Fibroblast of skin of scalp (primary cell): ENCODE data around the gene TAF4.
"Not testable (repeated sequence)": the region's sequence is repeated elsewhere in the genome, so short reads cannot be mapped to it uniquely, and the experiment has no call there.

Experiments used
- DNase-seq: peaks from one replicate; pipeline ENCODE4 v3.0.0-alpha.2; 2013

TAF4 gene

GRCh38 chr20:62056975-62057374 lies 8.7 kb downstream of the TAF4 start:
- DNase-seq = no peak

GRCh38 chr20:62056377-62056776 lies 9.3 kb downstream of the TAF4 start:
- DNase-seq = no peak

- DNase-seq = not testable (repeated sequence)
Observed at GRCh38 chr20:62055862-62056115, 9.9 kb downstream of the TAF4 start.

- DNase-seq = no peak
Observed at GRCh38 chr20:62055106-62055861, 10.4 kb downstream of the TAF4 start.

GRCh38 chr20:62054451-62054953 lies 11.2 kb downstream of the TAF4 start:
- DNase-seq = no peak

- no peak for DNase-seq
Observed at GRCh38 chr20:62053465-62054196, 12.1 kb downstream of the TAF4 start.

- DNase-seq = no peak
Observed at GRCh38 chr20:62052842-62053464, 12.7 kb downstream of the TAF4 start.

GRCh38 chr20:62052336-62052841 lies 13.3 kb downstream of the TAF4 start:
- no peak for DNase-seq

- no peak for DNase-seq
Observed at GRCh38 chr20:62051546-62052255, 14.0 kb downstream of the TAF4 start.

GRCh38 chr20:62051144-62051543 lies 14.5 kb downstream of the TAF4 start:
- no peak for DNase-seq

GRCh38 chr20:62050166-62051120 lies 15.2 kb downstream of the TAF4 start:
- DNase-seq = no peak

GRCh38 chr20:62049342-62050165 lies 16.1 kb downstream of the TAF4 start:
- DNase-seq = no peak

- DNase-seq = no peak
Observed at GRCh38 chr20:62048821-62049291, 16.8 kb downstream of the TAF4 start.

GRCh38 chr20:62048346-62048761 lies 17.3 kb downstream of the TAF4 start:
- no peak for DNase-seq

GRCh38 chr20:62047666-62048345 lies 17.9 kb downstream of the TAF4 start:
- DNase-seq = no peak

- DNase-seq = no peak
Observed at GRCh38 chr20:62046431-62046830, 19.2 kb downstream of the TAF4 start.

GRCh38 chr20:62045529-62046285 lies 20.0 kb downstream of the TAF4 start:
- no peak for DNase-seq

- DNase-seq = no peak
Observed at GRCh38 chr20:62045118-62045517, 20.6 kb downstream of the TAF4 start.

GRCh38 chr20:62044631-62045030 lies 21.1 kb downstream of the TAF4 start:
- no peak for DNase-seq
